ENCODE data around the gene OLFM3. TPM values are rescaled to one million over a fixed set of nuclear protein-coding genes. Genes with fewer than 3 reads are reported as not detected.

The OLFM3 gene
- total RNA-seq = not detected

DNA sequence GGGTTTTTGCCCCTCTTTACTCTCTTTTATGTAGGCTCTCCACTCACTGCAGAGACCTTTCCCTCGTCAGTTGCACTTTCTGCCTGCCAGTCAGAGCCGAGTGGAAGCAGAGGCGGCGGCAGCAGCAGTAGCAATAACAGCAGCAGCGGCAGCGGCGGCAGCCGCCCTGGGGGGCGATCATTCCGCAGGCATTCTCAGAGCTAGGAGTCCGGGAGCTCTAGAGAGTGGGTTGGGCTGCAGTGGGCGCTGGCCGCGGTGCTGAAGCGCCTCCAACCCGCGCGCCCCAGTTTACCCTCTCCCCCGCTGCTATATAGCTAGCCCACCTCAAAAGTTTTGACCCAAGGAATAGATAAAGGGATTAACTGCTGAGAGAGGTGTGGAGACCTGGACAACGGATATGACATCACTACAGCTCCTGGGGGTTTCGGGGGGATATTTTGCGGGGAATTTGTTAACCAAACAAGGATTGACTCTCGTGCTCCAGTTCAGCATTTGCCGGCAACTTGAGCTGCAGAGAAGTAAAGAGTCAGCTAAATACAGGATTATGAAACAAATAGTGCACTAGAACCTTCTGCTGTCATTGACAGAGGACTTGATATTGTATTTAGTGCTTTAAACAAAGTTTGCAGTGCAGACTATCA is at the start of gene OLFM3:
OLFM3 (minus strand) TSS at position 102 of the 641 bp plus-strand sequence.

Small RNA genes within 50 kb of the gene (small RNA-seq; reads per million reads assigned to genes)
- gene RNU6-352P = 0 reads per million in 2 donors

Data from melanocyte of skin (primary cell).